HEK293 (cell line): ENCODE data around the gene NCOA7.
A peak's percentile ranks its signal among the peaks of the same experiment; 100 is the strongest.

ENCODE experiments used
- CTCF ChIA-PET: fragments of 350-600 bp; formaldehyde crosslinking; extraction: SDS; loops from one replicate; lab custom pipeline; 2021; ENCODE audit warnings: antibody characterized with exemption; lab: Yijun Ruan, JAX
- POLR2A ChIA-PET: fragments of 300-600 bp; formaldehyde crosslinking; extraction: SDS; loops from one replicate; lab custom pipeline; 2020; ENCODE audit warnings: antibody characterized with exemption, inconsistent platforms; lab: Yijun Ruan, JAX
- H3K27ac ChIP-seq: fragments of 200-500 bp; sonication (Bioruptor generic); 2 replicates; pipeline ENCODE4 v1.5.1; 2014; ENCODE audit warnings: low read depth, low read length, control low read depth, inconsistent platforms; ENCODE audit errors: extremely low read depth
- H3K36me3 ChIP-seq, 2 experiments: fragments of 200-500 bp in 1 of 2; sonication (Bioruptor generic) in 1 of 2; 1 replicate in 1 of 2; 2 replicates in 1 of 2; pipeline ENCODE4 v1.5.1; 2014 to 2017; ENCODE audit warnings: inconsistent platforms in 2 of 2, low read length in 2 of 2; ENCODE audit not compliant: control insufficient read depth in 2 of 2, insufficient read depth in 1 of 2
- H3K4me1 ChIP-seq: fragments of 200-500 bp; sonication (Bioruptor generic); 2 replicates; pipeline ENCODE4 v1.5.1; 2014; ENCODE audit warnings: mild to moderate bottlenecking, low read length, inconsistent platforms; ENCODE audit not compliant: control insufficient read depth, insufficient read depth
- H3K4me3 ChIP-seq: 2 replicates; pipeline ENCODE4 v1.5.1; 2011; ENCODE audit warnings: low read depth, mild to moderate bottlenecking, control low read depth, low read length, moderate library complexity
- H3K9me3 ChIP-seq: fragments of 200-500 bp; sonication (Bioruptor generic); 2 replicates; pipeline ENCODE4 v1.5.1; 2014; ENCODE audit warnings: low read depth, low read length, inconsistent platforms; ENCODE audit not compliant: control insufficient read depth, insufficient read depth
- GLI2 ChIP-seq: fragments of 450-650 bp; formaldehyde crosslinking; IDR thresholded peaks from 2 replicates; pipeline ENCODE4; 2017; ENCODE audit warnings: missing biosample characterization, missing genetic modification characterization, low read depth, borderline replicate concordance
- SETDB1 ChIP-seq: IDR thresholded peaks from one replicate; pipeline ENCODE4 v1.6.1; 2017; ENCODE audit warnings: mild to moderate bottlenecking, low read length, moderate library complexity, mixed read lengths; ENCODE audit not compliant: insufficient read length
- ZBTB48 ChIP-seq: fragments of 450-650 bp; formaldehyde crosslinking; IDR thresholded peaks from 2 replicates; pipeline ENCODE4 v1.5.1; 2016; ENCODE audit warnings: missing biosample characterization, missing genetic modification characterization
- ZNF248 ChIP-seq: fragments of 450-650 bp; formaldehyde crosslinking; IDR thresholded peaks from 2 replicates; pipeline ENCODE4 v1.5.1; 2017; ENCODE audit warnings: missing biosample characterization, missing genetic modification characterization
- ZNF302 ChIP-seq: fragments of 450-650 bp; formaldehyde crosslinking; IDR thresholded peaks from 2 replicates; pipeline ENCODE4 v1.5.1; 2016; ENCODE audit warnings: missing biosample characterization, missing genetic modification characterization, low read depth
- ZNF324 ChIP-seq: fragments of 450-650 bp; formaldehyde crosslinking; IDR thresholded peaks from 2 replicates; pipeline ENCODE4 v1.5.1; 2016; ENCODE audit warnings: missing biosample characterization, missing genetic modification characterization
- ZNF529 ChIP-seq: fragments of 450-650 bp; formaldehyde crosslinking; IDR thresholded peaks from 2 replicates; pipeline ENCODE4 v1.5.1; 2017; ENCODE audit warnings: missing genetic modification characterization, missing biosample characterization; ENCODE audit not compliant: insufficient replicate concordance
- ZNF623 ChIP-seq: fragments of 450-650 bp; formaldehyde crosslinking; IDR thresholded peaks from 2 replicates; pipeline ENCODE4 v1.5.1; 2016; ENCODE audit warnings: missing biosample characterization, missing genetic modification characterization
- ZNF701 ChIP-seq: fragments of 450-650 bp; formaldehyde crosslinking; IDR thresholded peaks from 2 replicates; pipeline ENCODE4 v1.5.1; 2016; ENCODE audit warnings: missing biosample characterization, missing genetic modification characterization
- ZNF747 ChIP-seq: fragments of 450-650 bp; formaldehyde crosslinking; IDR thresholded peaks from 2 replicates; pipeline ENCODE4 v1.5.1; 2016; ENCODE audit warnings: missing biosample characterization, missing genetic modification characterization
- ZNF776 ChIP-seq: fragments of 450-650 bp; formaldehyde crosslinking; IDR thresholded peaks from 2 replicates; pipeline ENCODE4 v1.5.0; 2017; ENCODE audit warnings: missing biosample characterization, missing genetic modification characterization, borderline replicate concordance
- ZNF792 ChIP-seq: fragments of 450-650 bp; formaldehyde crosslinking; IDR thresholded peaks from 2 replicates; pipeline ENCODE4 v1.5.1; 2016; ENCODE audit warnings: missing biosample characterization, missing genetic modification characterization
- ZNF837 ChIP-seq: fragments of 450-650 bp; formaldehyde crosslinking; IDR thresholded peaks from 2 replicates; pipeline ENCODE4 v1.5.1; 2016; ENCODE audit warnings: missing biosample characterization, missing genetic modification characterization
- TF ChIP-seq, protein P1 (sequence below): fragments of 450-650 bp; formaldehyde crosslinking; IDR thresholded peaks from 2 replicates; pipeline ENCODE4 v1.5.1; 2017; ENCODE audit warnings: missing biosample characterization, mild to moderate bottlenecking, missing genetic modification characterization, moderate library complexity
- TF ChIP-seq, protein P2 (sequence below): fragments of 450-650 bp; formaldehyde crosslinking; conservative IDR thresholded peaks from 2 replicates; pipeline ENCODE4 v1.5.1; 2016; ENCODE audit warnings: low read depth, missing biosample characterization, missing genetic modification characterization
- TF ChIP-seq, protein P3 (sequence below): fragments of 450-650 bp; IDR thresholded peaks from 2 replicates; pipeline ENCODE4 v1.5.1; 2018; ENCODE audit warnings: missing biosample characterization, mild to moderate bottlenecking, missing genetic modification characterization
- TF ChIP-seq, protein P4 (sequence below): fragments of 450-650 bp; formaldehyde crosslinking; IDR thresholded peaks from 2 replicates; pipeline ENCODE4 v1.5.1; 2017; ENCODE audit warnings: missing biosample characterization, missing genetic modification characterization
- TF ChIP-seq, protein P5 (sequence below): fragments of 450-650 bp; formaldehyde crosslinking; IDR thresholded peaks from 2 replicates; pipeline ENCODE4 v1.5.1; 2016; ENCODE audit warnings: missing biosample characterization, missing genetic modification characterization

NCOA7 gene

DNA sequence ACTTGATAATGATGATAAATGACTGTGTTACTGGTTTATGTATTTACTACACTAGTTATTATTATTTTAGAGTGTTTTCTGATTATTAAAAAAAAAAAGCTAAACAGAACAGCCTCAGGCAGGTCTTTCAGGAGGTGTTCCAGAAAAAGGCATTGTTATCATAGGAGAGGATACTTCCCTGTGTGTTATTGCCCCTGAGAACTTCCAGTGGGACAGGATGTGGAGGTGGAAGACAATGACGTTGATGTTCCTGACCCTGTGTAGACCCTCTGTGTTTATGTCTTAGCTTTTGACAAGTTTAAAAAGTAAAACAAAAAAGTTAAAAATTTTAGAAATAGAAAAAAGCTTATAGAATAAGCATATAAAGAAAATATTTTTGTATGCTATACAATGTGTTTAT, 49.1 kb downstream of the NCOA7 start (continued):
- TF ChIP-seq ZNF776 (tag by site-specific recombination) (no peak), GLI2 (tag by site-specific recombination) (no peak), ZNF747 (tag by site-specific recombination) (no peak), SETDB1 (no peak), ZNF701 (tag by site-specific recombination) (no peak), ZNF324 (tag by site-specific recombination) (no peak), ZNF248 (no peak), ZNF792 (tag by site-specific recombination) (no peak), ZNF302 (tag by site-specific recombination) (no peak), ZNF623 (no peak), ZNF529 (tag by site-specific recombination) (no peak), ZBTB48 (no peak)
- TF ChIP-seq, protein P1, sequence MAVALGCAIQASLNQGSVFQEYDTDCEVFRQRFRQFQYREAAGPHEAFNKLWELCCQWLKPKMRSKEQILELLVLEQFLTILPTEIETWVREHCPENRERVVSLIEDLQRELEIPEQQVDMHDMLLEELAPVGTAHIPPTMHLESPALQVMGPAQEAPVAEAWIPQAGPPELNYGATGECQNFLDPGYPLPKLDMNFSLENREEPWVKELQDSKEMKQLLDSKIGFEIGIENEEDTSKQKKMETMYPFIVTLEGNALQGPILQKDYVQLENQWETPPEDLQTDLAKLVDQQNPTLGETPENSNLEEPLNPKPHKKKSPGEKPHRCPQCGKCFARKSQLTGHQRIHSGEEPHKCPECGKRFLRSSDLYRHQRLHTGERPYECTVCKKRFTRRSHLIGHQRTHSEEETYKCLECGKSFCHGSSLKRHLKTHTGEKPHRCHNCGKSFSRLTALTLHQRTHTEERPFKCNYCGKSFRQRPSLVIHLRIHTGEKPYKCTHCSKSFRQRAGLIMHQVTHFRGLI (tag by site-specific recombination): no peak
- TF ChIP-seq, protein P2, sequence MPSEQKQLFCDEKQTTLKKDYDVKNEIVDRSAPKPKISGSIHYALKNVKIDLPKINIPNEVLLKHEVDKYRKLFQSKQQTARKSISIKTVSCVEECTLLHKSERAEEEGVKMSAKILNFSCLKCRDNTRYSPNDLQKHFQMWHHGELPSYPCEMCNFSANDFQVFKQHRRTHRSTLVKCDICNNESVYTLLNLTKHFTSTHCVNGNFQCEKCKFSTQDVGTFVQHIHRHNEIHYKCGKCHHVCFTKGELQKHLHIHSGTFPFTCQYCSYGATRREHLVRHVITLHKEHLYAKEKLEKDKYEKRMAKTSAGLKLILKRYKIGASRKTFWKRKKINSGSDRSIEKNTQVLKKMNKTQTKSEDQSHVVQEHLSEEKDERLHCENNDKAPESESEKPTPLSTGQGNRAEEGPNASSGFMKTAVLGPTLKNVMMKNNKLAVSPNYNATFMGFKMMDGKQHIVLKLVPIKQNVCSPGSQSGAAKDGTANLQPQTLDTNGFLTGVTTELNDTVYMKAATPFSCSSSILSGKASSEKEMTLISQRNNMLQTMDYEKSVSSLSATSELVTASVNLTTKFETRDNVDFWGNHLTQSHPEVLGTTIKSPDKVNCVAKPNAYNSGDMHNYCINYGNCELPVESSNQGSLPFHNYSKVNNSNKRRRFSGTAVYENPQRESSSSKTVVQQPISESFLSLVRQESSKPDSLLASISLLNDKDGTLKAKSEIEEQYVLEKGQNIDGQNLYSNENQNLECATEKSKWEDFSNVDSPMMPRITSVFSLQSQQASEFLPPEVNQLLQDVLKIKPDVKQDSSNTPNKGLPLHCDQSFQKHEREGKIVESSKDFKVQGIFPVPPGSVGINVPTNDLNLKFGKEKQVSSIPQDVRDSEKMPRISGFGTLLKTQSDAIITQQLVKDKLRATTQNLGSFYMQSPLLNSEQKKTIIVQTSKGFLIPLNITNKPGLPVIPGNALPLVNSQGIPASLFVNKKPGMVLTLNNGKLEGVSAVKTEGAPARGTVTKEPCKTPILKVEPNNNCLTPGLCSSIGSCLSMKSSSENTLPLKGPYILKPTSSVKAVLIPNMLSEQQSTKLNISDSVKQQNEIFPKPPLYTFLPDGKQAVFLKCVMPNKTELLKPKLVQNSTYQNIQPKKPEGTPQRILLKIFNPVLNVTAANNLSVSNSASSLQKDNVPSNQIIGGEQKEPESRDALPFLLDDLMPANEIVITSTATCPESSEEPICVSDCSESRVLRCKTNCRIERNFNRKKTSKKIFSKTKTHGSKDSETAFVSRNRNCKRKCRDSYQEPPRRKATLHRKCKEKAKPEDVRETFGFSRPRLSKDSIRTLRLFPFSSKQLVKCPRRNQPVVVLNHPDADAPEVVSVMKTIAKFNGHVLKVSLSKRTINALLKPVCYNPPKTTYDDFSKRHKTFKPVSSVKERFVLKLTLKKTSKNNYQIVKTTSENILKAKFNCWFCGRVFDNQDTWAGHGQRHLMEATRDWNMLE (tag by site-specific recombination): no peak
- TF ChIP-seq, protein P3, sequence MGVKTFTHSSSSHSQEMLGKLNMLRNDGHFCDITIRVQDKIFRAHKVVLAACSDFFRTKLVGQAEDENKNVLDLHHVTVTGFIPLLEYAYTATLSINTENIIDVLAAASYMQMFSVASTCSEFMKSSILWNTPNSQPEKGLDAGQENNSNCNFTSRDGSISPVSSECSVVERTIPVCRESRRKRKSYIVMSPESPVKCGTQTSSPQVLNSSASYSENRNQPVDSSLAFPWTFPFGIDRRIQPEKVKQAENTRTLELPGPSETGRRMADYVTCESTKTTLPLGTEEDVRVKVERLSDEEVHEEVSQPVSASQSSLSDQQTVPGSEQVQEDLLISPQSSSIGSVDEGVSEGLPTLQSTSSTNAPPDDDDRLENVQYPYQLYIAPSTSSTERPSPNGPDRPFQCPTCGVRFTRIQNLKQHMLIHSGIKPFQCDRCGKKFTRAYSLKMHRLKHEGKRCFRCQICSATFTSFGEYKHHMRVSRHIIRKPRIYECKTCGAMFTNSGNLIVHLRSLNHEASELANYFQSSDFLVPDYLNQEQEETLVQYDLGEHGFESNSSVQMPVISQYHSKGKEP (tag by site-specific recombination): 0 out of 2 replicates have a peak, but pooled peaks have one; percentile 2
- TF ChIP-seq, all 188 proteins: peak for 6

DNA sequence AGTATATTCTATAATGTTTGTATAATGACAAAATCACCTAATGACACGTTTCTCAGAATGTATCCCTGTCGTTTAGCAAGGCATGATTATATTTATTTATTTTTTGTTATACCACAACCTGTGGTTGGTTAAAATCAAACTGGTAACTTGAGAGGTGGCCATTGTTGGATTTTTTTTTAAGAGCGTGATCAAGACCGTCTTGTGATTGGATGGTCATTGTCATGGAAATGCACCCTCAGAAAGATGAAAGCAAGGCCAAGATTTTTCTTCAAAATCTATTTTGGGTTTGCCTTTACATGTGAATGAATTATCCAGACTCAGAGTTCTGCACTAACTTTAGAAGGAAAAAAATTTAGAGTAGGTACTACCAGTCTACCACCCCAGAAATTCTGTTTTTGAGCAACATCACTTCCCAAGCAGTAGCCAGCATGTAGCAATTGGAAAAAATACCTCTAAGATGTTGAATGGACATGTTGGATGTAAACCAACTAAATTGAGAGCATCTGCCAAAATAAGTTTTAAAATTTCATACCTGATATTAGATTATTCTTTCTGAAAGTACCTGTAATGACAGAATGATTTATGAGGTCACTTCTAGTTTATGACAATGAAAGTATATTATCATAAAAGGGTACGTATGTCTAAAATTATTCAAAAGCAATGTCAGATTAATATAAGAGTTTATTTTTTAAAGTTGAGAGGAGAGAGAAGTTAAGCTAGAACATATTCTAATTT, 50.8 kb downstream of the NCOA7 start:
- H3K36me3 ChIP-seq: no peaks in the 10 kb centered on the region
- TF ChIP-seq ZNF837: no peak
- TF ChIP-seq, protein P4, sequence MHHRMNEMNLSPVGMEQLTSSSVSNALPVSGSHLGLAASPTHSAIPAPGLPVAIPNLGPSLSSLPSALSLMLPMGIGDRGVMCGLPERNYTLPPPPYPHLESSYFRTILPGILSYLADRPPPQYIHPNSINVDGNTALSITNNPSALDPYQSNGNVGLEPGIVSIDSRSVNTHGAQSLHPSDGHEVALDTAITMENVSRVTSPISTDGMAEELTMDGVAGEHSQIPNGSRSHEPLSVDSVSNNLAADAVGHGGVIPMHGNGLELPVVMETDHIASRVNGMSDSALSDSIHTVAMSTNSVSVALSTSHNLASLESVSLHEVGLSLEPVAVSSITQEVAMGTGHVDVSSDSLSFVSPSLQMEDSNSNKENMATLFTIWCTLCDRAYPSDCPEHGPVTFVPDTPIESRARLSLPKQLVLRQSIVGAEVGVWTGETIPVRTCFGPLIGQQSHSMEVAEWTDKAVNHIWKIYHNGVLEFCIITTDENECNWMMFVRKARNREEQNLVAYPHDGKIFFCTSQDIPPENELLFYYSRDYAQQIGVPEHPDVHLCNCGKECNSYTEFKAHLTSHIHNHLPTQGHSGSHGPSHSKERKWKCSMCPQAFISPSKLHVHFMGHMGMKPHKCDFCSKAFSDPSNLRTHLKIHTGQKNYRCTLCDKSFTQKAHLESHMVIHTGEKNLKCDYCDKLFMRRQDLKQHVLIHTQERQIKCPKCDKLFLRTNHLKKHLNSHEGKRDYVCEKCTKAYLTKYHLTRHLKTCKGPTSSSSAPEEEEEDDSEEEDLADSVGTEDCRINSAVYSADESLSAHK (tag by site-specific recombination): no peak
- TF ChIP-seq, protein P5, sequence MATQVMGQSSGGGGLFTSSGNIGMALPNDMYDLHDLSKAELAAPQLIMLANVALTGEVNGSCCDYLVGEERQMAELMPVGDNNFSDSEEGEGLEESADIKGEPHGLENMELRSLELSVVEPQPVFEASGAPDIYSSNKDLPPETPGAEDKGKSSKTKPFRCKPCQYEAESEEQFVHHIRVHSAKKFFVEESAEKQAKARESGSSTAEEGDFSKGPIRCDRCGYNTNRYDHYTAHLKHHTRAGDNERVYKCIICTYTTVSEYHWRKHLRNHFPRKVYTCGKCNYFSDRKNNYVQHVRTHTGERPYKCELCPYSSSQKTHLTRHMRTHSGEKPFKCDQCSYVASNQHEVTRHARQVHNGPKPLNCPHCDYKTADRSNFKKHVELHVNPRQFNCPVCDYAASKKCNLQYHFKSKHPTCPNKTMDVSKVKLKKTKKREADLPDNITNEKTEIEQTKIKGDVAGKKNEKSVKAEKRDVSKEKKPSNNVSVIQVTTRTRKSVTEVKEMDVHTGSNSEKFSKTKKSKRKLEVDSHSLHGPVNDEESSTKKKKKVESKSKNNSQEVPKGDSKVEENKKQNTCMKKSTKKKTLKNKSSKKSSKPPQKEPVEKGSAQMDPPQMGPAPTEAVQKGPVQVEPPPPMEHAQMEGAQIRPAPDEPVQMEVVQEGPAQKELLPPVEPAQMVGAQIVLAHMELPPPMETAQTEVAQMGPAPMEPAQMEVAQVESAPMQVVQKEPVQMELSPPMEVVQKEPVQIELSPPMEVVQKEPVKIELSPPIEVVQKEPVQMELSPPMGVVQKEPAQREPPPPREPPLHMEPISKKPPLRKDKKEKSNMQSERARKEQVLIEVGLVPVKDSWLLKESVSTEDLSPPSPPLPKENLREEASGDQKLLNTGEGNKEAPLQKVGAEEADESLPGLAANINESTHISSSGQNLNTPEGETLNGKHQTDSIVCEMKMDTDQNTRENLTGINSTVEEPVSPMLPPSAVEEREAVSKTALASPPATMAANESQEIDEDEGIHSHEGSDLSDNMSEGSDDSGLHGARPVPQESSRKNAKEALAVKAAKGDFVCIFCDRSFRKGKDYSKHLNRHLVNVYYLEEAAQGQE (tag by site-specific recombination): no peak
- TF ChIP-seq, all 188 proteins: peak for 0
- ChIA-PET POLR2A (interaction anchor here (2.0 kb wide), 1 partner anchor 51 kb away, joined by 9 read pairs; the partner anchor contains the start of gene NCOA7), CTCF (no interaction called here)
- Histone ChIP-seq H3K9me3 (no peaks in the 10 kb centered on the region), H3K4me1 (peaks cover 13% of the 10 kb centered on the region), H3K27ac (no peak overlapping the region), H3K4me3 (no peak overlapping the region)
